RWPE1 (cell line): ENCODE measurements around the gene CACNB3.

Source experiments
- CTCF ChIA-PET: fragments of 350-600 bp; sonication (Branson Sonifier 250); formaldehyde crosslinking; extraction: SDS; loops from one replicate; lab custom pipeline; 2021; lab: Yijun Ruan, JAX
- POLR2A ChIA-PET: fragments of 400-600 bp; formaldehyde crosslinking; extraction: SDS; loops from one replicate; lab custom pipeline; 2020; ENCODE audit warnings: antibody characterized with exemption; ENCODE audit not compliant: low non-redundant PET; lab: Yijun Ruan, JAX
- DNase-seq: peaks from one replicate; pipeline ENCODE4 v3.0.0; 2012; ENCODE audit warnings: low spot score
- H3K27ac ChIP-seq: fragments of 450-650 bp; 2 replicates; pipeline ENCODE4 v1.5.1; 2017
- CTCF ChIP-seq: fragments of 450-650 bp; conservative IDR thresholded peaks from 2 replicates; pipeline ENCODE4 v1.5.1; 2017; ENCODE audit warnings: low read depth, mild to moderate bottlenecking

Gene CACNB3

GRCh38 chr12:48817873-48818830, at the start of gene CACNB3:
CACNB3 (plus strand) TSS chr12:48818496; CDS start chr12:48818930, 434 bp downstream.
- TF ChIP-seq CTCF: no peak
- CTCF ChIA-PET: interaction anchor here (1.2 kb wide), 1 partner anchor 23 kb away, joined by 6 read pairs; no protein-coding TSS in a partner anchor
- H3K27ac ChIP-seq: peak within 1 kb of the TSS; percentile 49
- peak; percentile 60 for DNase-seq
- POLR2A ChIA-PET: no interaction called here

- ChIA-PET POLR2A (interaction anchor here (0.6 kb wide), 1 partner anchor 262 kb away, joined by 11 read pairs; no protein-coding TSS in a partner anchor), CTCF (interaction anchor here (0.7 kb wide), 1 partner anchor 15 kb away, joined by 3 read pairs; no protein-coding TSS in a partner anchor)
- no peak for DNase-seq
- TF ChIP-seq CTCF: no peak
- H3K27ac ChIP-seq: peak overlapping the region; percentile 51; the same call in 1 of the 2 replicates
Observed at GRCh38 chr12:48768736-48769135, 49.6 kb upstream of the CACNB3 start.

GRCh38 chr12:48770756-48771155, 47.5 kb upstream of the CACNB3 start:
- 0 out of 2 replicates have a peak overlapping the region, but pooled peaks have one; percentile 4 for H3K27ac ChIP-seq
- ChIA-PET CTCF (interaction anchor here (1.1 kb wide), 1 partner anchor 26 kb away, joined by 3 read pairs; no protein-coding TSS in a partner anchor), POLR2A (no interaction called here)
- TF ChIP-seq CTCF: no peak
- no peak for DNase-seq

GRCh38 chr12:48771588-48772112, 46.6 kb upstream of the CACNB3 start:
- H3K27ac ChIP-seq: no peak overlapping the region
- no peak for TF ChIP-seq CTCF
- ChIA-PET CTCF (interaction anchor here (0.6 kb wide), 1 partner anchor 44 kb away, joined by 4 read pairs; a partner anchor contains a TSS), POLR2A (no interaction called here)
- DNase-seq: no peak

- TF ChIP-seq CTCF: no peak
- no peak for DNase-seq
- CTCF ChIA-PET: interaction anchor here (0.9 kb wide), 1 partner anchor 19 kb away, joined by 4 read pairs; no protein-coding TSS in a partner anchor
- no peak overlapping the region for H3K27ac ChIP-seq
- POLR2A ChIA-PET: no interaction called here
Observed at GRCh38 chr12:48773686-48774085, 44.6 kb upstream of the CACNB3 start.

- no peak overlapping the region for H3K27ac ChIP-seq
- POLR2A ChIA-PET: interaction anchor here (0.6 kb wide), 1 partner anchor 13 kb away, joined by 3 read pairs; no protein-coding TSS in a partner anchor
- TF ChIP-seq CTCF: no peak
- CTCF ChIA-PET: no interaction called here
- DNase-seq: no peak
Observed at GRCh38 chr12:48774516-48774915, 43.8 kb upstream of the CACNB3 start.
